Kidney epithelial cell (primary cell): ENCODE data around the gene NCF2. TPM values are rescaled to one million over a fixed set of nuclear protein-coding genes. Genes with fewer than 3 reads are reported as not detected.

Experiments used
- DNase-seq: peaks from one replicate; pipeline ENCODE4 v3.0.0-alpha.2; 2010; ENCODE audit warnings: low read depth
- H3K27me3 ChIP-seq: 2 replicates; pipeline ENCODE4 v1.6.0; 2011; ENCODE audit warnings: low read length; ENCODE audit not compliant: control insufficient read depth, insufficient read depth
- H3K36me3 ChIP-seq: 2 replicates; pipeline ENCODE4 v1.5.1; 2011; ENCODE audit warnings: low read length; ENCODE audit not compliant: control insufficient read depth, insufficient read depth
- H3K4me3 ChIP-seq: 2 replicates; pipeline ENCODE4 v1.5.1; 2011; ENCODE audit warnings: low read depth, mild to moderate bottlenecking, control low read depth, low read length
- total RNA-seq: library from RNA; depleted of rRNA; stranded (reverse); fragments of >200 nt; gene quantifications from 2 replicates; pipeline ENCODE4 v1.2.3, GENCODE V29; 2015
- TF ChIP-seq, protein P1 (sequence below): IDR thresholded peaks from 2 replicates; pipeline ENCODE4 v1.5.1; 2011; ENCODE audit warnings: mild to moderate bottlenecking, moderate library complexity, low read length, control low read depth, inconsistent platforms; ENCODE audit not compliant: insufficient read depth, poor library complexity, severe bottlenecking

NCF2 gene
- total RNA-seq, 1 donor from 2014 or later = 62.5 TPM

DNA sequence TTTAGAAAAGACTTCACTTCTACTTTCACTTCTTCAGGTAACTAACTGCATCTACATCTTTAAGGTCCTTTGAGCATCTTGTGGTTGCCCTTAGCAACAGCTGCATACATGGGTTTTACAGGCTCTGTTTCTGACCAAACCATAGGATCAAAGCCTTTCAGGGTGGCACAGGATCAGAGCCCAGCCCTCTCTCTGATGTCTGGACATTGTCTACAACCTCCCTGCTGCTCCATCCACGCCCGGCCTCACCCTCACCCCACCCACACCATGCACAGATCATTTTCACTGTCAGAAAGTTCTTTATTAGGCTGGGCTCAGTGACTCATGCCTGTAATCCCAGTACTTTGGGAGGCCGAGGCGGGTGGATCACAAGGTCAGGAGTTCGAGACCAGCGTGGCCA, 5.2 kb downstream of the NCF2 start:
- Histone ChIP-seq H3K27me3 (no peaks in the 10 kb centered on the region), H3K4me3 (no peak overlapping the region), H3K36me3 (no peaks in the 10 kb centered on the region)
- TF ChIP-seq, protein P1, sequence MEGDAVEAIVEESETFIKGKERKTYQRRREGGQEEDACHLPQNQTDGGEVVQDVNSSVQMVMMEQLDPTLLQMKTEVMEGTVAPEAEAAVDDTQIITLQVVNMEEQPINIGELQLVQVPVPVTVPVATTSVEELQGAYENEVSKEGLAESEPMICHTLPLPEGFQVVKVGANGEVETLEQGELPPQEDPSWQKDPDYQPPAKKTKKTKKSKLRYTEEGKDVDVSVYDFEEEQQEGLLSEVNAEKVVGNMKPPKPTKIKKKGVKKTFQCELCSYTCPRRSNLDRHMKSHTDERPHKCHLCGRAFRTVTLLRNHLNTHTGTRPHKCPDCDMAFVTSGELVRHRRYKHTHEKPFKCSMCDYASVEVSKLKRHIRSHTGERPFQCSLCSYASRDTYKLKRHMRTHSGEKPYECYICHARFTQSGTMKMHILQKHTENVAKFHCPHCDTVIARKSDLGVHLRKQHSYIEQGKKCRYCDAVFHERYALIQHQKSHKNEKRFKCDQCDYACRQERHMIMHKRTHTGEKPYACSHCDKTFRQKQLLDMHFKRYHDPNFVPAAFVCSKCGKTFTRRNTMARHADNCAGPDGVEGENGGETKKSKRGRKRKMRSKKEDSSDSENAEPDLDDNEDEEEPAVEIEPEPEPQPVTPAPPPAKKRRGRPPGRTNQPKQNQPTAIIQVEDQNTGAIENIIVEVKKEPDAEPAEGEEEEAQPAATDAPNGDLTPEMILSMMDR = no peak
- DNase-seq = no peak

DNA sequence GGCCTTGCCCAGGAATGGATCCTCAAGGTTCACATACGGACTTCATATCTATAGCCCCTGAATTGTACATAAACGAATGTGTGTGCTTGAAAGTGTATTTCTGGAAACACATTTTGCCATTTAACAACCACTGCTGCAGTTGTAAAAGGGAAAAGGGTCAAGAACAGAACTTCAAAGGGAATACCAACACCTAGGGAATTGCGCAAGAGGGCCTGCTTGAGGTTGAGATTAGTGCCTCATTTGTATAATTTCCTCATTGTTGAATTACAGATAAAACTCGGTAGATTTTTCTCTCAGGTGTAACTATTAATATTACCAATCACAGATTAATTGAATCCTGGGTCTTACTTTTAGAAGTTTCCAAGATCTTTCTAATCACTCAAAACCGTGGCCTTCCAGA, 6.1 kb downstream of the NCF2 start:
- DNase-seq = no peak
- H3K27me3 ChIP-seq = no peaks in the 10 kb centered on the region
- no peaks in the 10 kb centered on the region for H3K36me3 ChIP-seq
- H3K4me3 ChIP-seq = no peak overlapping the region
- TF ChIP-seq, protein P1 = no peak

DNA sequence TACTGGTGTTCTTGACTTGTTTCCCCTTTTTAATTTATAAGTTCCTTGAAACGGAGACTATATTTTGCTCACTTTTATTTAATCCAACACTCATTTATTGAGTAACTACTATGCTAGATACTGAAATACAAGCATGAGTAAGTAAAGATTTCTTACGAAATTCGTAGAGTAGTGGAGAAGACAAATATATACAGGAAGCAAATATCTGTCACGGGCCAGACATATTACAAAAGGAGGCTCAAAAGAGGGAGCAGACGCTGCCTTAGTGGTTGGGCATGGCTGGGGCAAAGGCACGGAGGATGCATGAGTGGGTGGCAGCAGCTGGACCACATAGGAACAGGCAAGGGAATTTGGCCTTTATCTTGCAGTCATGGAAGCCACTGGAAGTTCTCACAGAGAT, 6.8 kb downstream of the NCF2 start:
- Histone ChIP-seq H3K27me3 (no peaks in the 10 kb centered on the region), H3K36me3 (no peaks in the 10 kb centered on the region), H3K4me3 (no peak overlapping the region)
- TF ChIP-seq, protein P1 = no peak
- no peak for DNase-seq

DNA sequence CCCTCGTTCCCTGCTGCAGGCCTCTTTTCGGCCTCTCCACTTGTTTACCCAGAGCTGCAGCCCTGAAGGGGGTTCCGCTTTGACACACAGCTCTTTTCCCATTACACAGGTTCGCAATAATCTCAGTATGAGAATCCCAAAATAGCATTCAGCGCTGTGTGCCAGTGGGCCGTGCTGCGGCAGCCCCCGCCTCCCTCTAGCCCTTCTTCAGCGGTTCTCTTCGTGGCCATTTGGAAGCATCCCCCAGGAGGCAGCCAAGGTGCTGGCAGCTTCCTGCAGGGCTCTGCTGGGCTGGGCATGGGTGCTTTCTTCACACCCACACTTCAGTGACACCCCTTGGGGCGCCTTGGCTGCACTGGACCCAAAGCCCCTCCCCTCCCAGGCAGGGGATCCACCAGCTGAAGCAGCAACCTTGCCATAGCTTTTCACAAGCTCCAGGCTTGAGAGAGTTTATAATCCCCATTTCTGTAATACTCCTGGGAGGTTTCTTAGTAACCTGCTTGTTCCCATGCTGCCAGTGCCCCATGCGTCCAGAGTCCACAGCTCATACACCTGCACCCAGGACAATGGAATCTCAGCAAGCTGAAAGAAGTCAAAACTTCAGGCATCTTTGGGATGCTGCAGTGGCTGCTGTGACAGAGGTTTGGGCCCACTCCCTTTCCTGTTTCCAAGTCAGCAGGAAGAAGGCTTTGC, 8.1 kb downstream of the NCF2 start:
- DNase-seq = no peak
- Histone ChIP-seq H3K27me3 (no peaks in the 10 kb centered on the region), H3K4me3 (no peak overlapping the region), H3K36me3 (no peaks in the 10 kb centered on the region)
- TF ChIP-seq, protein P1 = no peak

DNA sequence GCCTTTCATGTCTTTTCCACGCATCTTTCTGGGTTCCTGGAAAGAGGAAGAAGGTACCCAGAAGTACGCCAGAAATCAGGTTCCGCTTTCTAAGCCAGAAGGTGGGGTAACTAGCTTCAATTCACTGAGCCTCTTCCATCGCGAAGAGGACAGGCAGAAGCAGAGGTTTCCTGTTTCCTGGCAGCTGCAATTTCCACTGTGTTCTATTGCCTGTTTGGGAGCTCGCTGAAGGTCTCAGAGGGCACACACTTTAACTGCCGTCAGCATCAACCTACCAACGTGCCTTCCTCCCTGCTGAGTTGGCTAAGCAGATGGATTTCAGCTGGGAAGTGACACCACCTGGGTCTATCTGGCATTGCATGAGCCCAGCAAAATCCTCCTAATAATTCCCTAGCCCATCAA, 10.0 kb downstream of the NCF2 start:
- TF ChIP-seq, protein P1 = peak; percentile 49
- H3K36me3 ChIP-seq = no peaks in the 10 kb centered on the region
- H3K27me3 ChIP-seq = no peaks in the 10 kb centered on the region
- H3K4me3 ChIP-seq = no peak overlapping the region
- DNase-seq = no peak

DNA sequence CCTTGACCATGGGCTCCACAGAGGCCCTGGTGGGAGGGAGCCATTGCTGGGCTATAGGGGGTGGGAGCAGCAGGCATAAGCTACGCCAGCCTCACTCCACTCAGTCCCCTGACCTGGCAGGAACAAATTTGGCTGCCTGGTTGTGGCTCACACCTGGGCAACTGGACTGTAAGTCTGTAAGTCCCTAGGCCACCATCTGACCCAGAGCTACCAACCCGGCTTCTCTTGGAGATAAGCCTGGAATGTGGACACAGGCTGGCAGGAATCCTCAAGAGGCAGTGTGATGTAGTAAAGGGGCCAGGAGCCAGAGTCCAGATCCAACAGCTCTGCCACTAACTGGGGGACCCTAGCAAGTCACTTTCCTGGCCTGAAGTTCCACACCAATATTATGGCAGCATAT, 11.4 kb downstream of the NCF2 start:
- no peaks in the 10 kb centered on the region for H3K27me3 ChIP-seq
- H3K36me3 ChIP-seq = no peaks in the 10 kb centered on the region
- no peak for DNase-seq
- TF ChIP-seq, protein P1 = no peak
- no peak overlapping the region for H3K4me3 ChIP-seq
